Breast epithelium (tissue), 4 donors: ENCODE results near the gene CFAP298. TPM values are rescaled to one million over a fixed set of nuclear protein-coding genes. Genes with fewer than 3 reads are reported as not detected.

Source experiments
- DNase-seq, 2 donors: peaks; one replicate each; pipeline ENCODE4 v3.0.0-alpha.2; 2019; ENCODE audit warnings: low spot score in 2 of 2
- H3K27ac ChIP-seq, 2 donors: fragments of 200-600 bp; sonication (generic) in 1 of 2; one replicate each; pipeline ENCODE4 v1.5.1; 2016 to 2019; ENCODE audit warnings: mild to moderate bottlenecking in 1 of 2
- H3K27me3 ChIP-seq, 2 donors: fragments of 200-600 bp; sonication (generic) in 1 of 2; one replicate each; pipeline versions ENCODE4 v1.5.1 to v1.6.0; 2017 to 2019; ENCODE audit warnings: control low read depth in 1 of 2, mild to moderate bottlenecking in 1 of 2
- H3K36me3 ChIP-seq: fragments of 200-600 bp; one replicate; pipeline ENCODE4 v1.5.1; 2019
- H3K4me1 ChIP-seq, 2 donors: fragments of 200-600 bp; sonication (generic); one replicate each; pipeline ENCODE4 v1.5.1; 2016 to 2019; ENCODE audit warnings: control low read depth in 1 of 2
- H3K4me3 ChIP-seq, 3 donors: fragments of 200-600 bp; sonication (generic); 1 replicate in 2 of 3; 2 replicates in 1 of 3; pipeline ENCODE4 v1.5.1; 2016 to 2019; ENCODE audit warnings: mild to moderate bottlenecking in 3 of 3, moderate library complexity in 2 of 3
- H3K9me3 ChIP-seq, 2 donors: fragments of 200-600 bp; sonication (generic) in 1 of 2; one replicate each; pipeline ENCODE4 v1.5.1; 2016 to 2019; ENCODE audit warnings: control low read depth in 1 of 2
- POLR2A ChIP-seq: fragments of 450-650 bp; IDR thresholded peaks from one replicate; pipeline ENCODE4 v1.6.1; 2016; ENCODE audit warnings: antibody characterized with exemption, mild to moderate bottlenecking, moderate library complexity
- POLR2AphosphoS5 ChIP-seq, 3 donors: sonication (generic); formaldehyde crosslinking; IDR thresholded peaks; one replicate each; pipeline ENCODE4 v1.6.1; 2017; ENCODE audit warnings: antibody characterized with exemption in 3 of 3
- intact Hi-C: fragments of 100-400 bp; cut with DNase I; formaldehyde crosslinking; loops from one replicate; pipeline ENCODE4 v1.15.1; 2023; ENCODE audit warnings: low total_unique reads
- total RNA-seq, 3 donors: library from RNA; depleted of rRNA; stranded (reverse); fragments of >200 nt; gene quantifications; one replicate each; pipeline ENCODE4 v1.1.0, GENCODE V29; 2016
- TF ChIP-seq, protein P1 (sequence below), 3 donors: fragments of 450-650 bp; IDR thresholded peaks; one replicate each; pipeline ENCODE4 v1.5.1; 2016 to 2017; ENCODE audit warnings: antibody characterized with exemption in 3 of 3, mild to moderate bottlenecking in 3 of 3, moderate library complexity in 3 of 3

Gene CFAP298
- total RNA-seq, 3 donors from 2014 or later = 16.8 to 38.2 (median 36.1) TPM

DNA sequence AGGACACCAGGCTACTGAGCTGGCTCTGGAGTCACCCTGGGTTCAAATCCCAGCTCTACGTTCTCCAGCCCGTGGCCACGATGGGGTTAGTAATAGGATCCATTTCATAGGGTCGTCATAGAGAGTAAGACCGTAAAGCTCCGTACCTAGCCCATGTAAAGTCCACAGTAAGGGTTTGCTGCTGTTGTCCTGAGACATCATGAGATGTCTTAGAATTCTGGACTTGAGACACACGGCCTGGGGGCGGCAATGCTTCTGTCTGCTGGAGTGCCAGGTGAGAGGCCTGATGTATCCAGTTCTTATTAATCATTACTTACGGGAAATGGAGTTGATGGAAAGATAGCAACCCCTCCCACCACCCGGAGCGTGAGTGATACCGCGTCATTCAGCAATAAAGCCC is 30.4 kb downstream of the CFAP298 start:
- intact Hi-C loops = no loop called here
- no peaks in the 10 kb centered on the region for H3K36me3 ChIP-seq
- H3K4me3 ChIP-seq = no peak overlapping the region
- no peak overlapping the region for H3K27ac ChIP-seq
- no peaks in the 10 kb centered on the region for H3K4me1 ChIP-seq
- H3K27me3 ChIP-seq = no peaks in the 10 kb centered on the region
- TF ChIP-seq, protein P1, sequence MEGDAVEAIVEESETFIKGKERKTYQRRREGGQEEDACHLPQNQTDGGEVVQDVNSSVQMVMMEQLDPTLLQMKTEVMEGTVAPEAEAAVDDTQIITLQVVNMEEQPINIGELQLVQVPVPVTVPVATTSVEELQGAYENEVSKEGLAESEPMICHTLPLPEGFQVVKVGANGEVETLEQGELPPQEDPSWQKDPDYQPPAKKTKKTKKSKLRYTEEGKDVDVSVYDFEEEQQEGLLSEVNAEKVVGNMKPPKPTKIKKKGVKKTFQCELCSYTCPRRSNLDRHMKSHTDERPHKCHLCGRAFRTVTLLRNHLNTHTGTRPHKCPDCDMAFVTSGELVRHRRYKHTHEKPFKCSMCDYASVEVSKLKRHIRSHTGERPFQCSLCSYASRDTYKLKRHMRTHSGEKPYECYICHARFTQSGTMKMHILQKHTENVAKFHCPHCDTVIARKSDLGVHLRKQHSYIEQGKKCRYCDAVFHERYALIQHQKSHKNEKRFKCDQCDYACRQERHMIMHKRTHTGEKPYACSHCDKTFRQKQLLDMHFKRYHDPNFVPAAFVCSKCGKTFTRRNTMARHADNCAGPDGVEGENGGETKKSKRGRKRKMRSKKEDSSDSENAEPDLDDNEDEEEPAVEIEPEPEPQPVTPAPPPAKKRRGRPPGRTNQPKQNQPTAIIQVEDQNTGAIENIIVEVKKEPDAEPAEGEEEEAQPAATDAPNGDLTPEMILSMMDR (IDR thresholded peaks at IDR 0.05) = no peak
- no peak for TF ChIP-seq POLR2AphosphoS5 (IDR thresholded peaks at IDR 0.05)
- DNase-seq = no peak
- no peaks in the 10 kb centered on the region for H3K9me3 ChIP-seq

DNA sequence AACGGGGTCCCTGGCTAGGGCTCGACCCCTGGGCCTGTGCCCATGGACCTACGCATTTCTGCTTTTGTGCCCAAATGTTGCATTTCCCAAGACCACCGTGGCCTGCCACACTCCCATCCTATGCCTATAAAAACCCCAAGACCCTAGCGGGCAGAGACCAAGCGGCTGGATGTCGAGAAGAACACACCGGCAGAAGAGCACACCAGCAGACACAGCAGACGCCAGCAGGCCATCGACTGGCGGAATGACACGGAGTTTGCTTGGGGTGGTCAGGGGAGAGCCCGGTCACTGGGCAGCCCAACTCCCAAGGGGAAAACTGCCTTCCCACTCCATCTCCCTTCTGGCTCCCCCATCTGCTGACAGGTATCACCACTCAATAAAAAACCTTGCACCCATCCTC is 31.2 kb downstream of the CFAP298 start:
- intact Hi-C loops = no loop called here

DNA sequence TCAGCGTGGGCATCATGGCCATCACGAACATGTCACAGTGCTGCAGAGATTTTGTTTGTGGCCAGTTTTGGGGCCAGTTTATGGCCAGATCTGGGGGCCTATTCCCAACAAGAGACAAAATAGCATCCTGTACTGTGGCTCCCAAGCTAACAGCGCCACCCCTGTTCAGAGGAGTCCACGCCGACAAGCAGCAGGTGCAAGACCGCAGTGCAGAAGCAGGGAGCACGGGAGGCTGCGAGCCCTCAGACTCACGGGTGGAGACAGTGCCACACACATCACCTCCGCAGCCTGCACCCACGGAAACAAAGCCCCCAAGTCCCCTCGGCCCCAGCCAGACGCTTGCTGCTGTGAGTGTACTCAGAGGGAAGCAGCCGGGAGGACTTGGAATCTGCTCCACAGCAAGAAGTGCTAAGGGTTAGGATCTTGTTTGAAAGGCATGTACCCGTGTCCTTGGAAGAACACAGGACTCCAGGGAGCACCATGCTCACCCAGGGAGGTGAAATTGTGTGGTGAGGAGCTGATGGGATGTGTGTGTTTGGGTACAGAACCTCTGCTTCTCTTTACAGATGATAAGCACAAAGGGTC is 34.0 kb downstream of the CFAP298 start:
- Histone ChIP-seq H3K27me3 (no peaks in the 10 kb centered on the region), H3K36me3 (no peaks in the 10 kb centered on the region), H3K9me3 (no peaks in the 10 kb centered on the region), H3K4me1 (no peaks in the 10 kb centered on the region), H3K4me3 (no peak overlapping the region), H3K27ac (no peak overlapping the region)
- TF ChIP-seq POLR2AphosphoS5 (IDR thresholded peaks at IDR 0.05) = no peak
- no peak for TF ChIP-seq POLR2A
- TF ChIP-seq, protein P1 (IDR thresholded peaks at IDR 0.05) = no peak
- intact Hi-C loops = no loop called here
- DNase-seq = no peak

More for the DNA sequence above, 31.2 kb downstream of the CFAP298 start:
- Histone ChIP-seq H3K27me3 (no peaks in the 10 kb centered on the region), H3K4me3 (no peak overlapping the region), H3K4me1 (no peaks in the 10 kb centered on the region), H3K9me3 (no peaks in the 10 kb centered on the region), H3K27ac (no peak overlapping the region), H3K36me3 (no peaks in the 10 kb centered on the region)
- DNase-seq = no peak
- TF ChIP-seq POLR2AphosphoS5 (IDR thresholded peaks at IDR 0.05) = no peak
- TF ChIP-seq, protein P1 (IDR thresholded peaks at IDR 0.05) = no peak
- no peak for TF ChIP-seq POLR2A

DNA sequence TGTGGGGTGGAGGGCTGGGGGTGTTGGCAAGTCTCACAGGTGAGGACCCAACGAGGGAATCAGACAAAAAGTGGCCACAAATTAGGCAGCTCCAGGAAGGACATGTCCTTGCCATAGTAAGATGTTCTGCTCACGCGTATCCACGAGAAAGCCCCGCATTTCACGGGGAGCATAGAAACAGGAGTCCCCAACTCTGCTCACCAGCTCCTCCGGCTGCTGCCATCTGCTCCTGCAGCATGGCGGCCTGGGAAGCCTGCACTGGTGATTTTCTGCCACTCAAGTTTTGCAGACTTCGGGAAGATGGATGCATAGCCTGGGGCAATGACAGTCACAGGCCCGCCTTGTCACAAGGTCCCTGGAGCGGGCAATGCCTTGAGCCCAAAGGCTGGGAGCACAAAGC is 36.2 kb downstream of the CFAP298 start:
- Histone ChIP-seq H3K4me3 (no peak overlapping the region), H3K36me3 (no peaks in the 10 kb centered on the region), H3K4me1 (no peaks in the 10 kb centered on the region), H3K9me3 (no peaks in the 10 kb centered on the region), H3K27ac (no peak overlapping the region), H3K27me3 (no peaks in the 10 kb centered on the region)
- TF ChIP-seq, protein P1 (IDR thresholded peaks at IDR 0.05) = no peak
- TF ChIP-seq POLR2A (no peak), POLR2AphosphoS5 (IDR thresholded peaks at IDR 0.05) (no peak)
- no peak for DNase-seq
- intact Hi-C loops = no loop called here

GRCh38 chr21:32574946-32575925 is 36.9 kb downstream of the CFAP298 start:
- DNase-seq = no peak
- Histone ChIP-seq H3K36me3 (no peaks in the 10 kb centered on the region), H3K9me3 (no peaks in the 10 kb centered on the region), H3K4me1 (no peaks in the 10 kb centered on the region), H3K27ac (no peak overlapping the region), H3K4me3 (no peak overlapping the region), H3K27me3 (no peaks in the 10 kb centered on the region)
- intact Hi-C loops = no loop called here
- no peak for TF ChIP-seq POLR2A
